ENCODE data around the gene RORC.

- TF ChIP-seq CTCF (conservative IDR thresholded peaks at IDR 0.05 in 1 of 2, IDR thresholded peaks at IDR 0.05 in 1 of 2; ENCODE audit: extremely low read depth in 1 of 2, insufficient read depth in 1 of 2, low read depth in 1 of 2, low read length in 2 of 2) (no peak), EZH2 (IDR thresholded peaks at IDR 0.05; ENCODE audit: borderline replicate concordance, low read length) (no peak)
Measured at GRCh38 chr1:151800830-151801229, 30.8 kb downstream of the RORC start.
